Stimulated activated CD4-positive, alpha-beta T cell treated with anti-CD3 and anti-CD28 coated beads, Interleukin-15, amount 100 ng/mL, for 1 hour (primary cell): ENCODE measurements around the gene GNG10.
"Not testable (repeated sequence)": the region's sequence is repeated elsewhere in the genome, so short reads cannot be mapped to it uniquely, and the experiment has no call there.

Source experiments
- DNase-seq, 2 donors: peaks; one replicate each; pipeline ENCODE4 v3.0.0-alpha.2; 2020; ENCODE audit warnings: low read depth in 1 of 2, low spot score in 1 of 2

The GNG10 gene

GRCh38 chr9:111661150-111661801 lies at the start of gene GNG10:
Gene GNG10, plus strand, starts transcription at chr9:111661605. Its CDS starts 30 bp downstream, at chr9:111661635.
- peak; percentile 45 to 67 for DNase-seq

- no peak for DNase-seq
Measured at GRCh38 chr9:111613436-111614040, 47.9 kb upstream of the GNG10 start.

GRCh38 chr9:111615928-111616327 lies 45.5 kb upstream of the GNG10 start:
- DNase-seq, result no peak

- DNase-seq, result not testable (repeated sequence)
Measured at GRCh38 chr9:111617349-111617748, 44.1 kb upstream of the GNG10 start.

GRCh38 chr9:111621895-111622480 lies 39.4 kb upstream of the GNG10 start:
- no peak for DNase-seq

- DNase-seq, result no peak
Measured at GRCh38 chr9:111622626-111623025, 38.8 kb upstream of the GNG10 start.

GRCh38 chr9:111627260-111627963 lies 34.0 kb upstream of the GNG10 start:
- no peak for DNase-seq

- no peak for DNase-seq
Measured at GRCh38 chr9:111628411-111628810, 33.0 kb upstream of the GNG10 start.

GRCh38 chr9:111630182-111630963 lies 31.0 kb upstream of the GNG10 start:
- DNase-seq, result no peak

GRCh38 chr9:111630964-111631213 lies 30.5 kb upstream of the GNG10 start:
- DNase-seq, result no peak

GRCh38 chr9:111631214-111631971 lies 30.0 kb upstream of the GNG10 start, which contains the start of gene DNAJC25:
Gene DNAJC25, plus strand, starts transcription at chr9:111631334. Its CDS starts 74 bp downstream, at chr9:111631408.
- DNase-seq, result peak; percentile 89 to 91

- DNase-seq, result no peak
Measured at GRCh38 chr9:111632060-111632459, 29.3 kb upstream of the GNG10 start.

- DNase-seq, result no peak
Measured at GRCh38 chr9:111632695-111633388, 28.6 kb upstream of the GNG10 start.

GRCh38 chr9:111633389-111633736 lies 28.0 kb upstream of the GNG10 start:
- DNase-seq, result no peak

GRCh38 chr9:111634860-111635259 lies 26.5 kb upstream of the GNG10 start:
- no peak for DNase-seq

GRCh38 chr9:111637421-111637950 lies 23.9 kb upstream of the GNG10 start:
- no peak for DNase-seq

GRCh38 chr9:111644195-111644772 lies 17.1 kb upstream of the GNG10 start:
- DNase-seq, result no peak

- no peak for DNase-seq
Measured at GRCh38 chr9:111645806-111646205, 15.6 kb upstream of the GNG10 start.

- no peak for DNase-seq
Measured at GRCh38 chr9:111646417-111646816, 15.0 kb upstream of the GNG10 start.

- no peak for DNase-seq
Measured at GRCh38 chr9:111648066-111648465, 13.3 kb upstream of the GNG10 start.
